PFSK-1 (cell line): ENCODE measurements around the gene TBXAS1.

Source experiments
- FOXP2 ChIP-seq: optimal IDR thresholded peaks from 2 replicates; pipeline ENCODE3; 2011; ENCODE audit warnings: borderline replicate concordance, control low read depth, inconsistent platforms; ENCODE audit not compliant: insufficient read depth; ENCODE audit errors: extremely low read length, extremely low read depth
- POLR2AphosphoS5 ChIP-seq: IDR thresholded peaks from 2 replicates; pipeline ENCODE4 v1.6.1; 2012; ENCODE audit warnings: low read depth, mild to moderate bottlenecking, control low read depth, low read length, moderate library complexity
- SIN3A ChIP-seq: IDR thresholded peaks from 2 replicates; pipeline ENCODE4 v1.6.1; 2012; ENCODE audit warnings: mild to moderate bottlenecking, low read length, moderate library complexity, borderline replicate concordance; ENCODE audit not compliant: insufficient read depth
- TAF1 ChIP-seq: IDR thresholded peaks from 2 replicates; pipeline ENCODE4 v1.6.1; 2012; ENCODE audit warnings: low read length, control low read depth, borderline replicate concordance; ENCODE audit not compliant: insufficient read depth

DNA sequence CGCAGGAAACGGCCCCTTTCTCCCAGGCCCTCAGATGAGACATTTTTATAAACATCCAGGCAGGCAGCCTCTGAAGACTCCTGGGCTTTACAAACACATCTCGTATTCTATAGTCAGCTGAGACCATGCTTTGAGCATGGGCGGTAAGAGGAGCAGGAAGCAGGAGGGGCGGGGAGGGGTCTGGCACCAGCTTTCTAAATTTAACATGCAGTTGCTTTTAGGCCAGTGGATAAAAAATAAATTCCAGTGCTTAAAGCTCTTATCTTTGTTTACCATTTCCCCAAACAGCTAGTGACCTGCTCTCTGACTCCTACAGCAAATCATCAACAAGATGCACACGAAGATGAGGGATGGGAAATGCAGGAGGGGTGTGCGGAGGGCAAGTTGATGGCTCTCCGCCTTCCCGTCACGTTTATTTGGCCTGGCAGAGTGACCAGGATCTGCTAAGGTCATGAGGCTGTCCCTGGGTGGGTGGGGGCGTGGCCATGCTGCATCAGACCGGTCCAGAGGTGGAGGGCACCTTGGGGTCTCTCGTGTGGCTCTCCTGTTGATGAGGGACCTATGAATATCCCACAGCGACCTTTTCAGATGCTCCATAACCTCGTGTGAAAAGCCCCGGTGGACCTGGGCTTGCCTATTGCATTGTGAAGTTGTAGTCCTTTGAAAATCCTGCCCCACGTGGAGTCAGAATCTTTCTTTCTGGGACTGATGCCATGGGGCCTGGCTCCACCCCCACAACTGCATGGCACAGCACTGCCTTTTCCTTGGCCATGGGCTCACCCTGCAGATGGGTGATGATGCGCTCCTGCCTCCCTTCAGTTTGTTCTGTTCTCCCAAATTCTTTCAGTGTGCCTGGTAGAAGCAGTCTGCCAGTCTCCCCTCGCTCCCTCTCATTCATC, 166.2 kb downstream of the TBXAS1 start:
- no peak for TF ChIP-seq SIN3A
- TF ChIP-seq FOXP2, result no peak
- no peak for TF ChIP-seq POLR2AphosphoS5
- TF ChIP-seq TAF1, result no peak
